HG02970 (cell line): ENCODE data around the gene CDK5RAP3.
"Not testable (repeated sequence)": the region's sequence is repeated elsewhere in the genome, so short reads cannot be mapped to it uniquely, and the experiment has no call there.

Source experiments
- ATAC-seq: cut with Tn5 transposase; IDR thresholded peaks from one replicate; pipeline ENCODE4 v1.9.1; 2021; ENCODE audit warnings: mild to moderate bottlenecking, moderate library complexity, moderate number of reproducible peaks; ENCODE audit not compliant: unreplicated experiment, low FRiP score

The CDK5RAP3 gene

DNA sequence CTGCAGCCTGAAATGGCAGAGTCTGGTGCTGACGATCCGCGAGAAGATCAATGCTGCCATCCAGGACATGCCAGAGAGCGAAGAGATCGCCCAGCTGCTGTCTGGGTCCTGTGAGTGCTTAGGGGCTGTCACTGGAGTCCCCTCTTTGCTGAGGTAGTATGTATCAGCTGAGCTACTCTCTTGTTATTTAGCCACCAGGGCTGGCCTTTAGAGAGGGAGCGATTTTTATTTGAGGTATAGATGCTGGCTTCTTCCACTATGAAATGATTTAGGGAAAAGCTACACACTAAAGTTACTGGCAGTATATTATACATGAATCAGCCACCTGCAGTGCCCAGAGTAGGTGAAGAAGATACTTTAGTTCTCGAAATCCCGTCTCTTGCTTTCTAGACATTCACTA is 2.6 kb downstream of the CDK5RAP3 start:
- ATAC-seq = no peak

DNA sequence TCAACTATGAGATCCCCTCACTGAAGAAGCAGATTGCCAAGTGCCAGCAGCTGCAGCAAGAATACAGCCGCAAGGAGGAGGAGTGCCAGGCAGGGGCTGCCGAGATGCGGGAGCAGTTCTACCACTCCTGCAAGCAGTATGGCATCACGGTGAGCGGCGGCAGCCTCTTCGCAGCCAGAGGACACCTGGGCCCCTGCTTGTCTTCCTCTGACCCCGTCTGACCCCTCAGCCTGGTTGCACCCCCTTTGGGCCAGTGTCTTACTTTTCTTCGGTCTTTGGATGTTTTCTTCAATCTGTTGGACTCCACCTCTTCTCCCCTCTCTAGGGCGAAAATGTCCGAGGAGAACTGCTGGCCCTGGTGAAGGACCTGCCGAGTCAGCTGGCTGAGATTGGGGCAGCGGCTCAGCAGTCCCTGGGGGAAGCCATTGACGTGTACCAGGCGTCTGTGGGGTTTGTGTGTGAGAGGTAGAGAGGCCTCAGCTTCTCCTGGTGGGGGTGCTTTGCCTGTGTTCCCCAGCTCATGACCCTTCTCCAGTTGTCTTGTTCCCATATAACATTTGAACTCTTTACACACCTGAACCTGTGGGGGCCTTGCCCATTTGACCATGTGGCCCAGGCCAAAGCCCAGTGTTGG is 4.4 kb downstream of the CDK5RAP3 start:
- ATAC-seq = no peak

- ATAC-seq = no peak
Measured at GRCh38 chr17:47975823-47976205, 4.9 kb downstream of the CDK5RAP3 start.

- no peak for ATAC-seq
Measured at GRCh38 chr17:47978324-47978723, 7.4 kb downstream of the CDK5RAP3 start.

DNA sequence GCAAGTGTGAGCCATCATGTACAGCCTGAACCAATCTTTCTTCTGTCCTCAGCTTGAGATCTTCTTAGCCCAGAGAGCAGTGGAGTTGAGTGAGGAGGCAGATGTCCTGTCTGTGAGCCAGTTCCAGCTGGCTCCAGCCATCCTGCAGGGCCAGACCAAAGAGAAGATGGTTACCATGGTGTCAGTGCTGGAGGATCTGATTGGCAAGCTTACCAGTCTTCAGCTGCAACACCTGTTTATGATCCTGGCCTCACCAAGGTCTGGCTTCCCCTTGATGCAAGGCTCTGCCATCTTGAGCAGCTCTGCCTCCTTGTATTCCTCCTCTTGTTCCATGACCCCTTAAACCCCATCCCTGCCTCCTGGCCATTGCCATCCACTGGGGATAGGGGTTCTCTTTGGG is 9.6 kb downstream of the CDK5RAP3 start:
- no peak for ATAC-seq

- ATAC-seq = no peak
Measured at GRCh38 chr17:47981462-47981861, 10.5 kb downstream of the CDK5RAP3 start.

- no peak for ATAC-seq
Measured at GRCh38 chr17:47982091-47982617, 11.2 kb downstream of the CDK5RAP3 start.

- no peak for ATAC-seq
Measured at GRCh38 chr17:47982645-47983390, 11.9 kb downstream of the CDK5RAP3 start.

GRCh38 chr17:47983492-47984223 is 12.7 kb downstream of the CDK5RAP3 start:
- no peak for ATAC-seq

DNA sequence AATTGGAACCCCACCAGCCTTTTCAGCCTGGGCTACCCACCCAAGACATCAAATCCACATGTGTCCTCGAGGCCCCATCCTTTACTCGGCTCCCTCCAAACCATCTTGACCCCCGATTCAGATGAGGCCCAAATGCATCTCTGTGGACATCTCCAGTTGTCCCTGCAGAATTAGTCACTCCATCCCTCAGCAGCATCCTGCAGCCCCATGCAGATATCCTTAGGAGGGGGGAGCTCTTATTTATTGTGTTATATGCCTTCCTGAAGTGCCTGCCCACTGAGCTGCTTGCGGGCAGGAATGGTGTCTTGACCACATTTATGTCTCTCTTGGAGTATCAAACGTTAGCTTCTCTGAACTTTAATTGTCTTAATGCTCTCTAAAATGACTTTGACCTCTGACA is 15.6 kb downstream of the CDK5RAP3 start:
- ATAC-seq = no peak

DNA sequence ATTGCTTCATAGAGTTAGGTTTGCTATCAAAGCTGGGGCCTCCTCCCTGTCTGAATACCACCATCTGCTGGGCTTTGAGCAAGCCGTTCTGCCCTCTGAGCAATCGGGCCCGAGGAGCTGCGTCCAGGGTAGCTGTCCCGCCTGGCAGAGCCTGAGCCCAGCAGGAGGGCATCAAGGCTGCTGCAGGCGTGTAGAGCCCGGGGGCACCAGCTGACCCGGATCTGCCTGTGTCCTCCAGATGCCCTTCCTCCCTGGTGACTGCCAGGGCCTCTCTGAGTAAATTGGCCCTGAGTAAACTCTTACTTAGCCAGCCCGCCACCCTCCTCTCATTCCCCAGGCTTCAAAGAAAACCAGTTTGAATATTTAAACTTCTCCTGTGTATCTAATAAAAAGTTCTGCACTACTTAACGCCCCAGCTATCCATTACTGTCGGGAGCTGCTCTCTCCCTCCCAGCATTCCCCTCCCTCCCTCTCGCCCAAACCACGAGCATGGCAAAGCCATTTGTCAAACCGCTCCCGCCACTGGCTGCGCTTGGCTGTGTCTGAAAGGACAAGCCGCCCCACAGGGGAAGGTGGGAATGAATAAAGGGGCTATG is 16.4 kb downstream of the CDK5RAP3 start:
- no peak for ATAC-seq

DNA sequence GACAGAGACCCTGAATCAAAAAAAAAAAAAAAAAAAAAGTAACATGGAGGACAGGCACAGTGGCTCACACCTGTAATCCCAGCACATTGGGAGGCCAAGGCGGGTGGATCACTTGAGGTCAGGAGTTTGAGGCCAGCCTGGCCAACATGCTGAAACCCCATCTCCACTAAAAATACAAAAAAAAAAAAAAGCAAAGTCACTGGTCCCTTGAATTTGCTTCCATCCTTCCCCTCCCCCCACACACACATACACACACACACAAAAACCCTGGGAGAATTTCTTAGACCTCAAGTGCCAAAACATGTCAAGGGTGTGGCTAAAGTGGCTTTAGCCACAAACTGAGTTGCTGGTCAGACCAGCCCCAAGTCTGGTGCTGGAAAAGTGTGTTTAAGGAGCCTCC is 17.5 kb downstream of the CDK5RAP3 start:
- ATAC-seq = not testable (repeated sequence)

DNA sequence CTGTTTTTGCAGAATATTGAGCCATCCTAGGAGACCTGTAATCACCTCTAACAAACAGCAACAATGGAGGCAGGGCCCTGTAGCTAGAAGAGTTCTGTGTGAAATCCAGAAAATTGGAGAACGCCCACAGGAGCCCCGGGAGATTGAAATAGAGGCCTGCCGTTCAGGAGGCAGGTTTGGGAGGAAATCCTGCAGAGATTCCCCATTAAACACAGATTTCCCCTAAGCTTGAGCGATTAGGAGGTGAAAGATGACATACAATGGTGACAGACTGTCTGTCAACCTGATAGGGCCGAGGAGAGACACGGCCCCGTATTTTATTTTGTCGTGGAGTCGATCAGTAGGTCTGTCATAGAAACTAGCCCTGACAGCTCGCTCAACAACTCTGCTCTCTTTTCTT is 18.2 kb downstream of the CDK5RAP3 start:
- ATAC-seq = no peak

GRCh38 chr17:47989700-47990099 is 18.8 kb downstream of the CDK5RAP3 start:
- ATAC-seq = no peak

GRCh38 chr17:47990962-47991731 is 20.2 kb downstream of the CDK5RAP3 start:
- no peak for ATAC-seq

DNA sequence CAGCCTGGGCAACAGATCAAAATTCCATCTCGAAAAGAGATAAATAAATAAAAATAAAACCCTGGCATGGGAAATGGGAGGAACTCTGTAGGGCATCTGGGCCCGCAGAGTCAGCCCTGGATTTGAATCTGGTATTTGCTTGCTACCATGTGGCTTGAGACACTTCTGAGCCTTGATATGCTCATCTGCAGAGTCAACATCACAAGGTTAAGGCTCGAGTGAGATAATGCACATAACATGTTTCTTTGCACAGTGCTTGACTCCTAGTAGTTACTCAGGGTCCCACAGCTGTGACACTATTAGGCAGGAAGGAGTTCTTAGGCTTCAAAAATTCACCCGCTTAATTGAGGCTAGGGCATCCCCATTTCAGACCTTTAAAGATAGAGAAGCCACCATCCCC is 21.3 kb downstream of the CDK5RAP3 start:
- ATAC-seq = no peak

GRCh38 chr17:47993031-47993564 is 22.2 kb downstream of the CDK5RAP3 start:
- ATAC-seq = no peak

DNA sequence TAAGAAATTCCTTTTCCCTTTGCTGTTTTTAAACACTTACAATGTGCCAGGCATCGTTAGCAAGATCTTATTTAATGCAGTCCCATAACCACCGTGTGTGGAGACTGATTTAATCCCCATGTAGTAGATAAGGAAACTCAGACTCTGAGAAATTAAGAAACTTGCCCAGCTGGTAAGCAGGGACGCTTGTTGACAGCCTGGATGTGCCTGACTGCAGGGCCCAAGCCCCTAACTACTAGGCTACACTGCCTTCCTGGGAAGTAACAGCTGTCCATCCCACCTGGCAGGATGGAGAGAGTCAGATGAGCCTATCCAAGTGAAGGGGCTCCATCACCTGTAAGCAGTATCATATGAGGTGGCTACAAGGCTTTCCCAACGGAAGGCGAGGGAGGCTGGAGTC is 23.1 kb downstream of the CDK5RAP3 start:
- ATAC-seq = no peak

DNA sequence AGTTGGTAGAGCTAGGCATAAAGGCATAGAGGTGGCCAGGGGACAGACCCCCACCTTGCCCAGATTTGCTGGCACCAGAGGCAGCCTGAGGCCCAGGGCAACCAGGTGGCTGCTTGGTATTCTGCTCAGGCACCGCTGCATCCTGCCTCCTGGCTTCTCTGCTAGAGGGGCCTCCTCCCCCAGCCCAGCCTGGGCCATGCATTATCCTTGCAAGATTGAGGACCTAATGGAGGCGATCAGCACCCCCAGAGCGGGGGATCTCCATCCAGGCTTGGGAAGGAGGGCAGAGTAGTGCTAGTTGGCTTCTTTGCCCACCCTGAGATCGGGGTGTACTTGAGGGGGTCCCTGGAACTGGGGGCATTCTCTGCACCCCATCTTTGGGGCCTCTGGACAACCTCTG is 23.8 kb downstream of the CDK5RAP3 start:
- ATAC-seq = no peak
